GM19397 (cell line): ENCODE data around the gene GOLGA5.
A peak's percentile ranks its signal among the peaks of the same experiment; 100 is the strongest.
"Not testable (repeated sequence)": the region's sequence is repeated elsewhere in the genome, so short reads cannot be mapped to it uniquely, and the experiment has no call there.

ENCODE experiments used
- ATAC-seq: cut with Tn5 transposase; IDR thresholded peaks from one replicate; pipeline ENCODE4 v1.9.1; 2021; ENCODE audit warnings: mild to moderate bottlenecking, moderate library complexity; ENCODE audit not compliant: unreplicated experiment

Gene GOLGA5

GRCh38 chr14:92819680-92820535, 25.8 kb downstream of the GOLGA5 start:
- not testable (repeated sequence) for ATAC-seq

- not testable (repeated sequence) for ATAC-seq
Observed at GRCh38 chr14:92820536-92820840, 26.4 kb downstream of the GOLGA5 start.

DNA sequence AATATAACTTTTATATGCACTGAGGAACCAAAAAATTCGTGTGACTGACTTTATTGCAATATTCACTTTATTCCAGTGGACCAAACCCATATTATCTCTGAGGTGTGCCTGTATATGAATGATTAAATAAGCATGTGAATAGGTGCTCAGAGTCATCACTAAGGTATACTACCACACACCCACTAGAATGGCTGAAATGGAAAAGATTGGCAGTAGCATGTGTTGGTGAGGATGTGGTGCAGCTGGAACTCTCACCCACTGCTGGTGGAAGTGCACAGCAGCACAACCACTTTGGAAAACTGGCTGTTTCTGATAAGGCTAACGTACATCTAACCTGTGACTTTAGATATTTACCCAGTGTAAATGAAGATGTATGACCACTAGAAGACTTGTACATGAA, 36.8 kb downstream of the GOLGA5 start:
- ATAC-seq, result no peak

DNA sequence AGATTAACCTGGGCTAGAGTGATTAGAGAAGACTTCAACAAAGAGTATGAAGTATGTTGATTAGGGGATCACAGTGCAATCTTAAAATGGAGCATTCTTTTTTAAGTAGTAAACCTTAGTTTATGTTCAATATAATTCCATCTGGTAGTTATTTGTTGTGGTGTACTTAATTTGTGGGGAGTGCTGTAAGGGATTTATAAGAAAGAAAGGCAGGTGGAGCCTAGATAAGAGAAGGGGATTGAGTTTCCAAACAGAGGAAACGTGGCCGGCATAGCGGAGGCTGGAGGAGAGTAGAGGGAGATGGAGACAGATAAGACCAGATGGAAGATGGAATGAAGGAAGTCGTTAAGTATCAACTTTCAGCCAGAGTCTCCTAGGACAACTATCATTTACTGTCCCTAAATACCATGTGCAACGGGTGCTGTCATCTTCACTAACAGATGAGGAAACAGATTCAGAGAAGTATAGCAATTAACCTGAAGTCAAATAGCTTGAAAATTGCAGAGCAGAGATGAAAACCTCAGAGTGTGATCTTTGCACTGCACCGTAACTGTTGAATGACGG, 38.1 kb downstream of the GOLGA5 start:
- no peak for ATAC-seq

GRCh38 chr14:92841930-92842329, 47.8 kb downstream of the GOLGA5 start:
- no peak for ATAC-seq

GRCh38 chr14:92844204-92844603, 50.1 kb downstream of the GOLGA5 start:
- no peak for ATAC-seq

DNA sequence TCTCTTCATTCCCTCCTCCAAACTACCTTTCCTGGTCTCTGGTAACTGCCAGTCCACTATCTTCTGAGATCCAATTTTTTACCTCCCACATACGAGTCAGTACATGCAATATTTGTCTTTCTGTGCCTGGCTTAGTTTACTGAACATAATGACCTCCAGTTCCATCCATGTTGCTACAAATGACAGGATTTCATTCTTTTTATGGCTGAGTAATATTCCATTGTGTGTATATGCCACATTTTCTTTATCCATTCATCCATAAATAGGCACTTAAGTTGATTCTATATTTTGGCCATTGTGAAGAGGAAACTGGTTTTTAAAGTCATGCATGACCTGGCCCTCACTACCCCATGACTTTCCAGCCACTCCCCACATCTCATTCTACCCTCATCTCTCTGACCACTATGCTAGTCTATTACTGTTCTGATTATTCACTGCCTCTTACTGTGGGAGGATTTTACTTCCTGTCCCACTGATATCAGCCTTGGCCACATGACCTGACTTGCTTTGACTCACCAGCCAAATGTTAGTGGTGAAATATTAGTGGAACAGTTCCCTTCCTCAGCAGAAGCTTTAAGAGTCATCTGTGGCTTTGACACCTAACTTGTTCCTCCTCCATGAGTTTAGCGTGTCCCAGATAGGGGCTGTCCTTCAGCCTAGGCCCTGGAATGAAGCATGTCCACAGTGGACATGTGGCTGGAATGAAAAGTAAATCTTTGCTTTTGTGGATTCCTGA, 52.2 kb downstream of the GOLGA5 start:
- peak; percentile 73 for ATAC-seq

DNA sequence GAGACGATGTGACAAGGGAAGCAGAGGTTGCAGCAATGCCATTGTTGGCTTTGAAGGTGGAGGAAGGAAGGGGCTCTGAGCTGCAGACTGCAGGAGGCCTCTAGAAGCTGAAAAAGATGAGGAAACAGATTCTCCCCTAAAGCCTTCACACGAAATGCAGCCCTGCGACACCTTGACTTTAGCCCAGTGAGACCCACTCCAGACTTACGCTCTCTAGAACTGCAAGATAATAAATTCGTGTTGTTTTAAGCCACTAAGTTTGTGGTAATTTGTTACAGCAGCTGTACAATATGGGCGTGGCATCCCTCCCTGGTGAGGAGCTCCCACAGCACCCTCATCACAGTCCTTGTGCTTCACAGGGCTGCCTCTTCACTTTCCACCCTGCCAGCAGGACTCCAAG, 53.2 kb downstream of the GOLGA5 start:
- ATAC-seq, result no peak

- no peak for ATAC-seq
Observed at GRCh38 chr14:92847749-92848148, 53.6 kb downstream of the GOLGA5 start.

- ATAC-seq, result no peak
Observed at GRCh38 chr14:92848887-92849286, 54.8 kb downstream of the GOLGA5 start.

GRCh38 chr14:92850492-92850891, 56.4 kb downstream of the GOLGA5 start:
- ATAC-seq, result no peak

DNA sequence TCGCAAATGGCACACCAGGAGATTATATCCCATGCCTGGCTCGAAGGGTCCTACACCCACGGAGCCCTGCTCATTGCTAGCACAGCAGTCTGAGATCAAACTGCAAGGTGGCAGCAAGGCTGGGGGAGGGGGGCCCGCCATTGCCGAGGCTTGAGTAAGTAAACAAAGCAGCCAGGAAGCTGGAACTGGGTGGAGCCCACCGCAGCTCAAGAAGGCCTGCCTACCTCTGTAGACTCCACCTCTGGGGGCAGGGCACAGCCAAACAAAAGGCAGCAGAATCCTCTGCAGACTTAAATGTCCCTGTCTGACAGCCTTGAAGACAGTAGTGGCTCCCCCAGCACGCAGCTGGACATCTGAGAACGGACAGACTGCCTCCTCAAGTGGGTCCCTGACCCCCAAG, 59.0 kb downstream of the GOLGA5 start:
- ATAC-seq, result not testable (repeated sequence)

- ATAC-seq, result no peak
Observed at GRCh38 chr14:92860049-92860840, 66.1 kb downstream of the GOLGA5 start.

DNA sequence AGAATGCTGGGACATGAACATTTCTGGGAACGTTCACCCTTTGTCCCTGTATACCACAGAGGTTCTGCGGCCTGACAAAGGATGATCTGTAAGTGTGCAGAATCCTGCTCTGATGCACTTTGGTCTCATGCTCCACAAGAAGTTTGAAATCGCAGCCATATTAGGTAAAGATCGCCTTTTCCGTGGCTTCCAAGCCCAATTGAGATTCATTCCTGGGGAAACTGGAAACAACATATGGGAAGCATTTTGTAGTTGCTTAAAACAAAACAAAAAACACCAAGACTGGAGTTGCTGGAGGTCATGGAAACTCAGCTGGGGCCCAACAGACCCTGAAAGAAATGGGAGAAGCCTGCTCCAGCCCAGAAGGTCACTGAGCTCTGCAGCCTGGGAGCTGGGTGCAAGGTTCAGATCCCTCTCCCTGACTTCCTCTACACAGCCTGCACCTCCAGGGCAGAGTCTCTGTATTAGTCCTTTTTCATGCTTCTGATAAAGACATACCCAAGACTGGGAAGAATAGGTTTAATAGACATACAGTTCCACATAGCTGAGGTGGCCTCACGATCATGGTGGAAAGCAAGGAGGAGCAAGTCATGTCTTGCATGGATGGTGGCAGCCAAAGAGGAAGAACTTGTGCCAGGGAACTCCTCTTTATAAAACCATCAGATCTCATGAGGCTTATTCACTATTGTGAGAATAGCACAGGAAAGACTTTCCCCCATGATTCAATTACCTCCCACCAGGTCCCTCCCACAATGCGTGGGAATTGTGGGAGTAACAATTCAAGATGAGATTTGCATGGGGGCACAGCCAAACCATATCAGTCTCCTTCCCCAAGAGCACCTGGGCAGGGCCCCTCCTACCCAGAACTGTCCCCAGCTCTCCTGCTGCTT, 68.0 kb downstream of the GOLGA5 start:
- ATAC-seq, result no peak

- no peak for ATAC-seq
Observed at GRCh38 chr14:92863286-92864080, 69.4 kb downstream of the GOLGA5 start.

DNA sequence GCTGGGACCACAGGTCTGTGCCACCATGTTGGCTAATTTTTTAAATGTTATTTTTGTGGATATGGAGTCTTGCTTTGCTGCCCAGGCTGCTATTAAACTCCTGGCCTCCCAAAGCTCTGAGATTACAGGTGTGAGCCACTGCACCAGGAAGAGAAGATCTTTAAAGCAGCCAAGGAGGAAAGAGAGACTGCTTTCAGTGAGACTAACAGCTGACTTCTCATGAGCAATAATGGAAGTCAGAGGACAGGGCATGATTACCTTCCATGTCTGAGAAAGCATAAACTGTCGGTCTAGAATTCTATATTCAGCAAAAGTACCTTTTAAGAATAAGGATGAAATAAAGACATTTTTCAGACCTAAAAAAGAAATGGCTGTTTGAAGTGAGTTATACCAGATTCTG, 71.6 kb downstream of the GOLGA5 start:
- no peak for ATAC-seq

- no peak for ATAC-seq
Observed at GRCh38 chr14:92866181-92866752, 72.2 kb downstream of the GOLGA5 start.

- no peak for ATAC-seq
Observed at GRCh38 chr14:92866901-92867865, 73.1 kb downstream of the GOLGA5 start.
